GM21515 (cell line): ENCODE results near the gene SNURF.
A peak's percentile ranks its signal among the peaks of the same experiment; 100 is the strongest.
"Not testable (repeated sequence)": the region's sequence is repeated elsewhere in the genome, so short reads cannot be mapped to it uniquely, and the experiment has no call there.

Experiments used
- ATAC-seq: cut with Tn5 transposase; IDR thresholded peaks from one replicate; pipeline ENCODE4 v1.9.1; 2021; ENCODE audit not compliant: unreplicated experiment

SNURF gene, protein sequence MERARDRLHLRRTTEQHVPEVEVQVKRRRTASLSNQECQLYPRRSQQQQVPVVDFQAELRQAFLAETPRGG

DNA sequence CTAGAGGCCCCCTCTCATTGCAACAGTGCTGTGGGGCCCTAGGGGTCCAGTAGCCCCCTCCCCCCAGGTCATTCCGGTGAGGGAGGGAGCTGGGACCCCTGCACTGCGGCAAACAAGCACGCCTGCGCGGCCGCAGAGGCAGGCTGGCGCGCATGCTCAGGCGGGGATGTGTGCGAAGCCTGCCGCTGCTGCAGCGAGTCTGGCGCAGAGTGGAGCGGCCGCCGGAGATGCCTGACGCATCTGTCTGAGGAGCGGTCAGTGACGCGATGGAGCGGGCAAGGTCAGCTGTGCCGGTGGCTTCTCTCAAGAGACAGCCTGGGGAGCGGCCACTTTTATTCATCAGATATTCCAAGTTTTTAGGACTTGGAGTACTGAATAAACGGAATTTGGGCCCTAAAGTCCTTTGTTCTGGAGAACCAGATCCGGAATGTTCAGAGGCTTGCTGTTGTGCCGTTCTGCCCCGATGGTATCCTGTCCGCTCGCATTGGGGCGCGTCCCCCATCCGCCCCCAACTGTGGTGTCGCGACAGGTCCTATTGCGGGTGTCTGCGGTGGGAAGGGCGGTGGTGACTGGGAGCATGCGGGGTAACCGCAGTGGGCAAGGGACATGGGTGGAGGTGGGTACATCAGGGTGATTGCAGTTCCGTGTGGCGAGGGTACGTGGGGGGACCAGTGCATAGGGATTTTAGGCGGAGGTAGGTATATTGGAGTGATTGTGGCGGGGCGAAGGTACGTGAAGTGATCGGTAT lies at the start of gene SNURF, which contains the start of gene SNRPN:
Gene SNURF (plus strand): TSS at position 205 of the 748 bp plus-strand sequence. CDS start 62 bp downstream, at position 267.
Gene SNRPN (plus strand): TSS at position 205 of the 748 bp plus-strand sequence. CDS start 19,467 bp downstream, outside the sequence.
- ATAC-seq, result peak; percentile 62

DNA sequence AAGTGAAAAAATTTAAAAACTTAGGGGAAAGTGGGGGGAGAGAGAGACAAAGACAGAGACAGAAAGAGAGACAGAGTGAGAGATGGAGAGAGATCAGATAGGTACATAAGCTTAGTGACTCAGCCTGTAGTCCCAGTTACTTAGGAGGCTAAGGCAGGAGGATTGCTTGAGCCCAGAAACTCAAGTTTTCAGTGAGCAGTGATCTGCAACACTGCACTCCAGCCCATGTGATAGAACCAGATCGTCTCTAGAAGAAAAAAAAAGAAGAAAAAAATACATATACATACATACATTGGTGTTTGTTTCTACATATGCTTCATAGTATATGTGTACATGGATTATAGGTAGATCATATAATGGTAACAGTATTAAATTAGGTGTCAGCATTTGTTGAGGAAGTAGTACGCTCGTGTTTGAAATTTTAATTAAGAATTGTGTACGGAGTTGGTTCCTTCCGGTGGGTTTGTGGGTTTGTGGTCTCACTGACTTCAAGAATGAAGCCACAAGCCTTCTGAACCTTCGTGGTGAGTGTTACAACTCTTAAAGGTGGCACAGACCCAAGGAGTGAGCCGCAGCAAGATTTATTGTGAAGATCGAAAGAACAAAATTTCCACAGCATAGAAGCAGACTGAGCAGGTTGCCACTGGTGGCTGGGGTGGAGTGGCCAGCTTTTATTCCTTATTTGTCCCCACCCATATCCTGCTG lies 38.3 kb upstream of the SNURF start:
- ATAC-seq, result no peak

DNA sequence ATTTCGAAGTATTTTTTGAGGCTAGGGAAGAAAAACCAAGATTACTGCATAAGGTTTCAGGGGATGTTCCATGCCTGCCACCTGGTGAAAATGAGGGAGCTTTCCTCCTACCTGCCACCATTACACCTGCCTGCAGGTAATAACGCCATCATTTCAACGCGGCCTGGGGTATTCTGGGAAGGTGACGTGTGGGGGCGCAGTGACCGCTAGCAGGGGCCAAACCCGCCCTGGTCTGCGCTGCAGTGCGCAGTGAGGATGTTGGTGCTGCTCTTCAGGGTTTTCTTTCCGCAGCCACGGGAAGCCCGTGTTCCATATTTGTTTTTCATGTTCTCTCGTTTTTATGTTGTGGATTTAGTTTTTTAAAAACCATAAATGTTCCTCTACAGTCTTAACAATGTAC lies 37.4 kb upstream of the SNURF start:
- ATAC-seq, result no peak

DNA sequence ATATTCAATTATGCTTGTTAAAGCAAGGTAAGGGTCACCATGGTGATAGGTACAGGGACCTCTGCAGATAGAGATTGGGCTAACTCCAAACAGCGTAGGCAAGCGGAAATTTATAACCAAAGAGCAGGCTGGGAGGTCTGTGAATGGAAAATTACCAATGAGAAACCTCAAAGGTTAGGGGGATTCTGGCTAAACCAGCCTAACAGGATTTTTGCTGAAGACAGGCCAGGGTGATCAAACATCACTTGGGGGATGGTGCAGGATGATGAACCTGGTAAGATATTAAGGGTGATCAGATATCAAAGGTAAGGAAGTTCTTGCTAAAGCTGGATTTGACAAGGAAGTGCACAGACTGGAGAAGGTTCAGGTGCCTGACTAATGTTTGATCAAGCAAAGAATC lies 35.3 kb upstream of the SNURF start:
- ATAC-seq, result no peak

DNA sequence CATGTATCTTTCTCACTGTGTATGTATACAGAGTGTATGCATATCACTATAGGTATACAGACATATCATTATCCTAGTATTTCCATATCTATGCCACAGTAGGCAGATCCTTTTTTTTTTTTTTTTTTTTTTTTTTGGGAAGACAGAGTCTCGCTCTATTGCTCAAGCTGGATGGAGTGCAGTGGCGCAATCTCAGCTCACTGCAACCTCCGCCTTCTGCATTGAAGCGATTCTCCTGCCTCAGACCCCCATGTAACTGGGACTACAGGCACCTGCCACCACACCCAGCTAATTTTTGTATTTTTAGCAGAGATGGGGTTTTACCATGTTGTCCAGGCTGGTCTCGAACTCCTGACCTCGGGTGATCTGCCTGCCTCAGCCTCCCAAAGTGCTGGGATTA lies 32.0 kb upstream of the SNURF start:
- ATAC-seq, result not testable (repeated sequence)

DNA sequence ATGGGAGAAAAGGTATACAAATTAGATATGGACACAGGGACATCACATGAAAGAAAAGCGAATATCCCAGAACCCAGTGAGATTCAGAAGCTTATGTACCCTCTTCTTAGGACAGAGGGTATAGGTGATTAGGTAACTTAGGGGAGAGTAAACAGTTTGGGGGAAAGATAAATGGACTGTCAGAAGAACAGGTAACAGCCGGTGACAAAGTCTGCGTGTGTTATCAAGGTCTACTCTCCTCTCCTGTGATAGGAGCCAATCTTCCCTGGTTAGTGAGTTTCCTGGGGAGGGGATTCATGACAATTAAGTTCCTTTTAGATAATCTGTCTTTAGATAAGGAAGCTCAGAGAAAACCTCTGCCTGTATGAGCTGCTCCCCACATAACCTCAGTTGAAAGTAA lies 30.6 kb upstream of the SNURF start:
- no peak for ATAC-seq

DNA sequence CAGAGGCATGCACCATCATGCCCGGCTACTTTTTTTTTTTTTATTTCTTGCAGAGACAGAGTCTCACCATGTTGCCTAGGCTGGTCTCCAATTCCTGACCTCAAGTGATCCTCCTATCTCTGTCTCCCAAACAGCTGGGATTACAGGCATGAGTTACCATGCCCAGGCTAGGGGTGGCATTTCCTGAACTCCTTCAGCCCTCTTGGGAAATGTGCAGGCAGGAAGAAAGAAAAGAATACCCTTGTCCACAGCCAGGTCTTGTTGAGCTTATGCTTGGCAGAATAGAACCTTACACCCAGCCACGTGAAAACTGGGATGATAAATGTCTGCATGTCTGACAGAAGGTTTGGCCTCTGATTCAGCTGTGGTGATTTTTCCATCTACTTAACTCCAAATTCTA lies 30.2 kb upstream of the SNURF start:
- no peak for ATAC-seq

DNA sequence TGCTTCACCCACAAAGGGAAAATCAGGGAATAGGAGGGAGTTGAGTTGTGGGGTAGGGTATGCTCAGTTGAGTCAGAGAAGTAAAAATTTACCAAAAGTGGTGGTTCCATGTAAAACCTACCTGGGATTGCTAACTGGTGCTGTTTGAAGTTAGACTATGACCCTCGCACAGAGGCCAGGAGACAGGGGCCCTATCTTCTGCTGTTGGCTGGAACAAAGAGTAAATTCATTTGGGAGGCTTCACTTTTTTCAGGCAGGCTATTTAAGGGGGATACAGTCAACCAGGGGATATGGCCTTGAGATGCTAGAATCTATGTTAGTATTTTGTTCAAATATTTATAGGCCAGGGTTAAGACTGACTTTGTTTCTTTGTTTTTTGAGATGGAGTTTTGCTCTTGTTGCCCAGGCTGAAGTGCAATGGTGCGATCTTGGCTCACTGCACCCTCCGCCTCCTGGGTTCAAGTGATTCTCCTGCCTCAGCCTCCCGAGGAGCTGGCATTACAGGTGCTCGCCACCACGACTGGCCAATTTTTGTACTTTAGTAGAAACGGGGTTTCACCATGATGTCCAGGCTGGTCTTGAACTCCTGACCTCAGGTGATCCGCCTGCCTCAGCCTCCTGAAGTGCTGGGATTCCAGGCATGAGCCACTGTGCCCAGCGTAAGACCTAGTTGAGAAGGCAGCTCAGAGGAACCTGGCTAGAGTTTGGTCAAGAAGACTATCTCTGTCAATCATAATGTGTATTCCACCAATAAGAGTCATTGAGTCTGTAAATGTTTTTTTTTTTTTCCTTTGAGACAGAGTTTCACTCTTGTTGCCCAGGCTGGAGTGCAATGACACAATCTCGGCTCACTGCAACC lies 22.7 kb upstream of the SNURF start:
- not testable (repeated sequence) for ATAC-seq

DNA sequence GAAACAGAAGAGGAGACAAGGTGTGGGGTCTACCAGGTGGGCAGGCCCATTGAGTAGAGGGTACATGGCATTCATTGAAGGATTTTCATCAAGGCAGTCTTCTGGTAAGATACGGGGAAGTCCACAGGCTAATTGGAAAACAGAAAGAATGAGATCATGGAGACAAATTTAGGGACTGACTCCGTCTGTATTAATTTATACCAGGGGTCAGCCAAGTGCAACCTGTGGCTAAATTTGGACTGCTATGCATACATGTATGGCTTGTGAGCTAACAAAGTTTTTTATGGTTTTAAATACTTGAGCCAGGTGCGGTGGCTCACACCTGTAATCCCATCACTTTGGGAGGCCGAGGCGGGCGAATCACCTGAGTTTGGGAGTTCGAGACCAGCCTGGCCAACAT lies 21.1 kb upstream of the SNURF start:
- ATAC-seq, result no peak

DNA sequence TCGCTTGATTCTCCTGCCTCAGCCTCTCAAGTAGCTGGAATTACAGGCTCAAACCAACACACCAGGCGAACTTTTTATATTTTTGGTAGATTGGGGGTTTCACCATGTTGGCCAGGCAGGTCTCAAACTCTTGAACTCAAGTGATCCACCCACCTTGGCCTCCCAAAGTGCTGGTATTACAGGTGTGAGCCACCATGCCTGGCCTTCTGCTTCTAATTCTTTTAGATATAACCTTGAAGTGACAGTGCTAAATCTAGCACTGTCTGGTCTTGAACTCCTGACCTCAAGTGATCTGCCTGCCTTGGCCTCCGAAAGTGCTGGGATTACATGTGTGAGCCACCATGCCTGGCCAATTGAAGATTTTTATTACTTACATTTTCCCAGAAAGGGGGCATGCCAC lies 16.6 kb upstream of the SNURF start:
- not testable (repeated sequence) for ATAC-seq

DNA sequence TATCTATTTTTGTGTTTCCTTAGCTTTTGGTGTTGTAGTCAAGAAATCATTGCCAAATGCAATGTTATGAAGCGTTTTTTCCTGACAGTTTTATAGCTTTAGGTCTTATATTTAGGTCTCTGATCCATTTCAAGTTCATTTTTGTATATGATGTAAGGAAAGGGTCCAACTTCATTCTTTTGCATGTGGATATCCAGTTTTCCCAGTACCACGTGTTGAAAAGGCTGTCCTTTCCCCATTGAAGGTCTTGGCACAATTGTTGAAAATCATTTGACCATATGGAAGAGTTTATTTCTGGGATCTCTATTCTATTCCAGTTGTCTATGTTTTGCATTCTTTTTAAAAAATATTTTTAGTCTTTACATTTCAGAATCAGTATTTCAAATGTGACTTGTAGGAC lies 14.6 kb upstream of the SNURF start:
- no peak for ATAC-seq

DNA sequence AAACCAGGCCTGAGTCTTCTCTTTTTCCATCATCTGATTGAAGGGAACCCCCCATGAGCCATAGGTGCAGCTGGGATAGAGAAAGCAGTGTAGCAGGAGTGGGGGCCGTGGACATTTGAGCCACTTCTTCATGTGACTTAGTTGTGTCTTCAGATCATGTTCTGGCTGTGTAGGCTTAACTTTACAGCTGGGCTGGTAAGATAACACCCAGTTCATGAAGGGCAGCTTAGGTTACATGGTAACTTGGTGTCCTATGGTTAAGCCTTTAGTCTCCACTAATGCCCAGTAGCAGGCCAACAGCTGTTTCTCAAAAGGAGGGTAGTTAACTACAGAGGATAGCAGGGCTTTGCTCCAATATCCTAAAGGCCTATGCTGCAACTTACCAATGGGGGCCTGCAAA lies 11.4 kb upstream of the SNURF start:
- ATAC-seq, result no peak

DNA sequence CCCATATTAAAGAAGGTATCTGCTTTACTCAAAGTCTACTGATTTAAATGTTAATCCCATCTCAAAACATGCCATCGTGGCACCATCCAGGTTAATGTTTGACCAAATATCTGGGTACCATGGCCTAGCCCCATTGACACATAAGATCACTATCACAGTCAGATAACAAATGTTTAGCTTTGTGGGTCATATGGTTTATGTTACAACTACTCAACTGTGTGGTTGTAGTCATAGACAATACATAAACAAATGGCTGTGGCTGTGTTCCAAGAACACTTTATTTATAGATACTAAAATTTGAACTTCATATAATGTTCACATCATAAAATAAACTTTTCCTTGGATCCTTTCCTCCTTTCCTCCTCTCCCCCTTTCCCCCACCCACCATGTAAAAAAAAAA lies 9.8 kb upstream of the SNURF start:
- ATAC-seq, result no peak

DNA sequence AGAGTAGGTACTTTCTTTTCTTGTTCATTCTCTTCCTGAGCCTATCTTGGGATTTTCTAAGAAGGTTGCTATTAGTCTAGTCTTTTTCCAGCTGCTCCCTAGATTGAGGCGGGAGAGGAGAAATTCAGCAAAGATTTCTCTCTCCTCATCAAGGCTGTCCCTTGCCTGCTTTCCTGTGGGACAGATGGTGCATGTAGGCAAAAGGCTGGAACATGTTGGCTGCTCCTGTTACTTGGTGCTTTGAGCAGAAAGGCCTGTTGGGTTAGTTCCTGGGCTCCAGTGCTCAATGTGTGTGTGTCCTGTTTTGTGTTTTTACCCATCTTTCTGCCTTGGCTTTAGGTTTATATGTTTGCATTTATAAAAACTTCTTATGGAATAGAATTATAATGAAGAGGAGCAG lies 9.1 kb upstream of the SNURF start:
- no peak for ATAC-seq

DNA sequence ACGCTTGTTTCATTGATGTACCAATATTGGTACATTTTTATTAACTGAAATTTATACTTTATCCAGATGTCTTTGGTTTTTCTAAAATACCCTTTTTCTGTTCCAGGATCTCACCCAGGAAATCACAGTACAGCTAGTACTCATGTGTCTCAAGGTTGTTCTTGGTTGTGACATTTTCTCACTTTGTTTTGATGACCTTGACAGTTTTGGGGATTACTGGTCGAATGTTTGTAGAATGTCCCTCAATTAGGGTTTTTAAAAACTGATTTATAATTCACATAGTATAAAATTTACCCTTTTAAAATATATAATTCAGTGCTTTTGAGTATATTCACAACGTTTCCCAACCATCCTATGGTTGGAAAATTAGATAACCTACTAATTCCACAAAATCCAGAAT lies 6.3 kb upstream of the SNURF start:
- no peak for ATAC-seq

DNA sequence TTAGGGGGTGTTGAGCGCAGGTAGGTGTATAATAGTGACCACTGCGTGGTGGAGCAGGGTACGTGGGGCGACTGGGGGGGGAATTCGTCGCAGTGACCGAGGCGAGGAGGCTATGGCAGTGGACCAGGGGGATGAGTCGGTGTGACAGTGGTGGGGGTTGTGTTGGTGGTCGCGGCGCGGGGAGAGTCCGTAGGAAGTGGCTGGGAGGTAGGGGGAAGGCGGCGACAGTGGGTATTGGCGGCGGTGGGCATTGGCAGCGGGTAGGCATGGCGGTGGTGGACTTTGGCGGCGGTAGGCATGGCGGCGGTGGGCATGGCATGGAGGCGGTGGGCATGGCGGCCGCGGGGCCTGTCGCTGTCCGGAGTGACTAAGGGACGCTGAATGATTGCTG lies 739 bp downstream of the SNURF start:
- ATAC-seq, result no peak

DNA sequence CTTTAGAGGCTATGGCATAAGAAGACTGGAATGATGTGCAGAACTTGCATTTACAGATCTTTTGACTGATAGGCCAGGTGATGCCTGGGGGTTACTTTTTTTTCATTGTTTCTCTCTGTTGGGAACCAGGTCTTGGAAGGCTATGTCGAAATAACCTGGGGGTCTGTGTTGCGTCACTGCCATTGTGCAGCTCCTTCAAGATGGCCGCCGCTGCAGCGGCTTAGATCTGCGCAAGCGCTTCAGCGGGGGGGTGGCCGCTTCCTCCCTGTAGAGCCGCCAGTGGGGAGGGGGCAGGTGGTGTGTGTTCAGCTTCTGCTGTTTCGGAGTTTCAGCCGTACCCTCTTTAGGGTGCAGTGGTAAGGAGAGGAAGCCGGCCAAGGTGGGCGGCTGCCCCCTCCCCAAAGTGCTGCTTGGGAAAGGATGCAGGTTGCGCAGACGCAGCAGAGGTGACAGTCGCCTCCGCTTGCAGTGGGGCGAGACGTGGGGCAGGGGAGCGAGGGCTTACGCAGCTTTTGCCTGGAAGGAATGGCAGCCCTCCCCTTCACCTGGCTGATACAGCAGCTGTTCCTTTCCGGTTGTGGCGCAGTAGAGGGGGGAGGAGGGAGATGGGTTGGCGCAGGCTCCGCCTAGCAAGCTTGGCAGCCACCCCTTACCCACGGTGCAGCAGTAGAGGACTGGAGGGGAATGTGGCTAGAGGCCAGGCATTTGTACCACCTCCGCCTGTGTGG lies 1.5 kb downstream of the SNURF start:
- ATAC-seq, result peak; percentile 77

DNA sequence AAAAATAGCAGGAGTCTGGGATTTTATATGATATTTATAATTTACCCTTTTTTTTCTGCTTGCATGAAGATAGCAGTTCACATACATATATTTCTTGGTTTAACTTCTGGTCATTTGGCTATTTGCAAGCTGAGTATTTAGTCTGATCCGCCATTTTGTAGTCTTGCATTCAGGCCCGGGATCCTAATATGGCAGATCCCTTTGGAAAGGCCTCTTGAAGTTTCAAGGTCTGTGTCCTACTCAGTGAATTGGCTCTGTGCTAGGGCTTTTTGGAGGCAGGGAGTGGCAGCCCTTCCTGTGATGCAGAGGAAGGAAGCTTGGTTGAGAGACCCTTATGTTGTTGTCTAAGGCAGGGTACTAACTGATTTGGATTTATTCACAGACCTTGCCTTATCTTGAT lies 2.9 kb downstream of the SNURF start:
- ATAC-seq, result no peak

DNA sequence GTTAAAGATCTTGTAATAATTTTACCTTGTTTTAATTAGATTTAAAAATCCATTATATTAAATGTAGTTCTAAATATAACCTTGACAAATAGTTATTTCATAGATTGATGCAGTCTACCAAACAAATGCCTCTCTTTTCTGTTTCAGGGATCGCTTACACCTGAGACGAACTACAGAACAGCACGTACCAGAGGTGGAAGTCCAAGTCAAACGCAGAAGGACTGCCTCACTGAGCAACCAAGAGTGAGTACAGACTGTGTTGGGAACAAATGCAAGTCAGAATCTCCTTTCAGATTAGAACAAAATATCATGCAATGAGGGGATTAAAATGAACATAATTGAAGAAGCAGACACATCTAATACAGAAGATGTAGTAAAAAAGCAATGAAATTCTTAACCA lies 7.2 kb downstream of the SNURF start:
- ATAC-seq, result no peak

DNA sequence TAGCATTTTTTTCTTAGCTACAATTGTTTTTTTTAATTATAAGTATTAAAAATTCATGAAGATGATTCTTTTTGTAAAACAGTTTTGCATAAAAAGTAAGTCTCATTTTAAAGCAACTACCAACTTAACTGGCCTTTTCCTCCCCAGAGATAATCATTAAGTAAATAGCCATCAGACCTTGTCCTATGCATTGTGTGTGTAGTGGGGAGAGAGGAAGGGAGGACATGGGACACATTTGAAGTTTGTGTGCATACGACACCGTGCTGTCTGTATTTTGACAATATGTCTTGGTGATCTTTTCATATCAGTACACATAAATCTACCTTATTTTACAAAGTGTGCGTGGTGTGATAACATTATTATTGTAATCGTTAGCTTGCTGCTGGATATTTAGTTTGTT lies 8.1 kb downstream of the SNURF start:
- no peak for ATAC-seq
